Measurements from ENCODE around the gene GUCA1A.

GRCh38 chr6:42188406-42188805 is 15.2 kb downstream of the GUCA1A start:
- TF ChIP-seq POLR2A (IDR thresholded peaks at IDR 0.05; ENCODE audit: low read length) (no peak), GATA1 (IDR thresholded peaks at IDR 0.05; ENCODE audit: low read depth, low read length) (no peak)
